Stimulated activated naive CD4-positive, alpha-beta T cell (primary cell): Measurements from ENCODE around the gene CPSF4L.

Experiments used
- DNase-seq, 6 experiments: peaks; one replicate each; lab custom pipeline; 2025; lab: John Stamatoyannopoulos, UW

CPSF4L gene

GRCh38 chr17:73232587-73233373 lies 28.9 kb downstream of the CPSF4L start:
- peak in 2 of 6 experiments; percentile 43 to 53 for DNase-seq

GRCh38 chr17:73231841-73232586 lies 29.7 kb downstream of the CPSF4L start:
- DNase-seq, result peak; percentile 91 to 96 (median 93)

DNA sequence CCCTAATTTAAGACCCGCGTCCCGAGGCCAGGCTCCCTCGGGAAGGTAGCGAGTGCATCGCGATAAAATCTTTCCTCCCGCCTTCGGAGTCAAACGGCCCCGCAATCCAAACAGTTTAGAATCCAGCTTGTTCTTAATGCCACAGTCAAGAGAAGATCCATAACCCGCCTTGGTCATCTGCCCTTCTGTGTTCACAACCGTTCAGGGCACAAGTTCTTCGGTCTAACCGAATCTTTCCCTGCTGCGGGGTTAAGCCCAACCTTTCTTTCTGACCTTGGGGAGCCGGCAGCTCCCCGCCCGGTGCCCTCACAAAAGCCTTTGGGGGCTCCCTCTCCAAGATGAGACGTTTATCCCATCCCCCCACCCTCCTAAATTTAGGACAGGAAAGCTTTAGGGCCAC lies 30.3 kb downstream of the CPSF4L start:
- peak in 1 of 6 experiments; percentile 28 for DNase-seq

- DNase-seq, result no peak
Measured at GRCh38 chr17:73230088-73230487, 31.6 kb downstream of the CPSF4L start.

DNA sequence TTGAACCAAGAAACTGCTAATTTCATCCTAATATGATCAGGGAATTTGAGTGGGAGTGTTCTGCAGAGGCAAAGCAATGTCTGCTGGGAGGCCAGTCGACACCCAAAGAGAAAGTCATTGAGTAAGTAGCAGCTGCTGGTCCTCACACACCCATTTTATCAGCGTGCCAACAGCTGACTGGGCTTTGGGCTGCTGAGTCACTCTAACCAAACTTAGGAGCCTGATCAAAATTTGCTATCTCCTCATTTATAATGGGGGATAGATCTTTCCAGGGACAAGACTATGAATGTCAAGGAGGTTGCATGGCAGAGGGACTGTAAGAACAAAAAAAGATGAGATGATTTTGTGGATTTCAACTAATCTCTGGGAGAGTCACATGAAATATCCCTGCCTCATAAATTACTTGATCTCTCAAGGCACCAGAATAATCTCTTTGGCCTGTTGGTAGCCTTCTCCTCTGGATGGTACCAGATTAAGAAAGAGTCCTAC lies 32.9 kb downstream of the CPSF4L start:
- DNase-seq, result no peak

DNA sequence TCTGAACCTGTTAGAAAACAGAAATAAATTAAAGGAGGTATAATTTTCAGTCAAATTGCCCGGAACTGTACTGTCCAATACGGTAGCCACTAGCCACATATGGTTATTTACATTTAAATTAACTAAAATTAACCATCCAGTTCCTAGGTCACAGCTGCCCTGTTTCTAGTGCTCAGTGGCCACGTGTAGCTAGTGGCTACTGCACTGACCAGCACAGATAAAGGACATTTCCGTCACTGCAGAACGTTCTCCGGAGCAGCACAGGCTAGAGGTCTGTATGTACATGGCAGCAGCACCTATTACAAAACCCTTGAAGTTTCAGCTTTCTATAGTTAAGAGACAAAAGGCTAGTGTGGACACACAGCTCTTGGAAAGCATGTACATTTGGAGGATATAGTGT lies 33.7 kb downstream of the CPSF4L start:
- no peak for DNase-seq

- no peak for DNase-seq
Measured at GRCh38 chr17:73227379-73227778, 34.3 kb downstream of the CPSF4L start.

DNA sequence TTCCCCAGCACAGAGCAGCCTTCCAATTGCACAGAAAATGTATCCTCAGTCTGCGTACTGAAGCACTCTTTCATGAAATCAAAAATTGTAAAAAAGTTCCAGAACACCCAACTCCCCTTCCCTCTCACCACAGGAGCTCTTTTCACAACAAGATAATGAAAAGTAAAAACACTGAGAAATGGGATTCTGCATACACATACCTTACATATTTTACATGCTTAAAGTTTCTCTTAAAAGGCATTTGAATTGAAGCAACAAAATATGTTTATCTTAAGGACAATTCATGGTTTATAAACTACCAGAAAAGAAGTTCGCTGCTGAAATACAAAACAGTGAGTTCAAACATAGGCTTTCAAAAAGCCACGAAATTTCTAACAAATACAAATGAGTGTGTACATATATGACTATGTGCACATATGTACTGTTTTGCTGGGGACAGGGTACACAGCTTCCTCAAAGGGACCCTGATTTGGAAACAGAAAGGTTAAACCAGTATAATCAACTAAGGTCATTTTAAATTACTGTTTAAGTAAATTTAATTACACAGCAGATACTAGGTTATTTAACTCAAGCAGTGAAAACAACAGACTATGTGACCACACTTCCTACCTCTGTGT lies 35.0 kb downstream of the CPSF4L start:
- no peak for DNase-seq

DNA sequence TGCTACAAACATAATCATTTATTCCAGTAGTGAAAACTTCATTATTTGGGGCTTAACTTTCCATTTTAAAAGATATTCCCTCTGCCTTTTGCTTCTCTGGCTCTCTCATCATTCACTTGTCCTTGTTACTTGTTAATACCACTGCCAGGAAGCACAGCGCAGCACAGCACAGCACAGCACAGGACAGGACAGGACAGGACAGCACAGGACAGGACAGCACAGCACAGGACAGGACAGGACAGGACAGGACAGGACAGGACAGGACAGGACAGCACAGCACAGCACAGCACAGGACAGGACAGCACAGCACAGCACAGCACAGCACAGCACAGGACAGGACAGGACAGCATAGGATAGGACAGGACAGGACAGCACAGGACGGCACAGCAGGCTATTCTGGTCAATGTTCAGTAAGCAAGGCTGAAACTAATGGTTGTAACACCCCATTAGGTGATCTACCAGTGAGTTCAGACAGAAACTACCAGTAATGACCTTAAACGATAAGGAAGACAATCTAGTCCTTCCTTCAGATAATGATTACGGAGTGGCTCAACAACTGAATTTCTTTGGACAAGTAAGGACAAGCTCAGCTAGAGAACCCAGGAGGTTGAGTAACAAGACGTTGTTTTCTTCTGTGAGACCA lies 36.9 kb downstream of the CPSF4L start:
- no peak for DNase-seq

- no peak for DNase-seq
Measured at GRCh38 chr17:73224237-73224636, 37.4 kb downstream of the CPSF4L start.

GRCh38 chr17:73223626-73224230 lies 38.0 kb downstream of the CPSF4L start:
- DNase-seq, result no peak

- DNase-seq, result no peak
Measured at GRCh38 chr17:73215447-73215846, 46.2 kb downstream of the CPSF4L start.

GRCh38 chr17:73214851-73215250 lies 46.8 kb downstream of the CPSF4L start:
- DNase-seq, result no peak

DNA sequence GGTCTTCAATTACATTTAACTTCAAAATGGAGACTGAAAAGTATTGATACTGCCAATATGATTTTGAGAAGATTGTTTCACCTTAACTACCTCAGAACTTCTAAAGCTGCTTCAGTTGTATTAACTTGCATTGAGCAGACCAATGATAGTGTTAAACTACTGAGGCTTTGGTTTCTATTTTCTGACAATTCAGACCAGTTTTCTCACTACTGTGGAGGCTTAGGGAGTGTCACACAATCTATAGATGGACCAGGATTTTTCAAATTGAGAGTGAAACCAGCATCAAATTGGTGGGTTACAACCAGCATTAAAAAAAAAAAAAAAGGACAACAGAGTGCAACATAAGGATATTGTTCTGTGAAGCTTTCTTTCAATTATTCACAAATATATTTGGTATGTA lies 47.7 kb downstream of the CPSF4L start:
- no peak for DNase-seq

GRCh38 chr17:73211745-73212144 lies 49.9 kb downstream of the CPSF4L start:
- DNase-seq, result peak; percentile 44 to 85 (median 70)

- DNase-seq, result peak in 2 of 6 experiments; percentile 12 to 20
Measured at GRCh38 chr17:73210002-73210678, 51.5 kb downstream of the CPSF4L start.

DNA sequence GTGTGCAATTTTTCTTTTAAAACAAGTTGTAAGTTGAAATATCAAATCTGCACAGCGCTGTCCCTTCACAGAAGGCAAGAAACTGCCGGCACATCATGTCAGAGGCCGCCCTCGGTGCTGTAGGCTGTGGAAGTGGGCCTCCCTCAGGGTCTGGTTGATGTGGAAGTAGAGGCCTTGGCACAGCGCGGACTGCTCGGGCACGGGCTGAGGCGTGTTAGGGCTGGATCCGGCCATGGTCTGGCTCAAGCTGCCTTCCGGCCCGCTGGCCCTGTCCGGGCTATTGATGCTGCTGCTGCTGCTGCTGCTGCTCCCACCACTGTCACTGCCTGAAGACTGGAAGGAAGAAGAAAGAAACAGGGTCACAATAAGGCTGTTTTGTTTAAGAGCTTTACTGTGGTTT lies 52.2 kb downstream of the CPSF4L start:
- no peak for DNase-seq

GRCh38 chr17:73208139-73208827 lies 53.4 kb downstream of the CPSF4L start:
- no peak for DNase-seq

DNA sequence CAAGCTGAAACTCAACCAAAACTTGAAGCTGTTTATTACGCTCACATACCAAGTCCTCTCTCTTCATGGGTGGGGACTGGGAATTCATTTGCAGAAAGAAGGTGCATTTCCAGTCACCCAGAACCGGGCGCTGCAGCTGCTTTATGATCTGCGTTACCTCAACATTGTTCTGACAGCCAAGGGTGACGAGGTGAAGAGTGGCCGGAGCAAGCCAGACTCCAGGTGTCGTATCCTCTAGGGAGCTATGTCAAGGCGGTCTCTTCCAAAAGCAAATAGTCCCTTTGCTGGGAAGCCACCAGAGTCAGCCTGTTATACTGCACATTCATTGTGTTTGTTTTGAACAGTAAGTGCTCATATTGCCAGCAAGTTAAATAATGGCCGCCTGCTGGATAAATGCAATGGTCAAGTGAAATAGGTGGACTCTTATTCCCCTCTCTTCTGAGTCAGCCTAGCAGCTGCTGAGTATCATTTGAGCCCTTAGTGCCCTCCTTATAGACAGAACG lies 56.2 kb downstream of the CPSF4L start:
- no peak for DNase-seq

DNA sequence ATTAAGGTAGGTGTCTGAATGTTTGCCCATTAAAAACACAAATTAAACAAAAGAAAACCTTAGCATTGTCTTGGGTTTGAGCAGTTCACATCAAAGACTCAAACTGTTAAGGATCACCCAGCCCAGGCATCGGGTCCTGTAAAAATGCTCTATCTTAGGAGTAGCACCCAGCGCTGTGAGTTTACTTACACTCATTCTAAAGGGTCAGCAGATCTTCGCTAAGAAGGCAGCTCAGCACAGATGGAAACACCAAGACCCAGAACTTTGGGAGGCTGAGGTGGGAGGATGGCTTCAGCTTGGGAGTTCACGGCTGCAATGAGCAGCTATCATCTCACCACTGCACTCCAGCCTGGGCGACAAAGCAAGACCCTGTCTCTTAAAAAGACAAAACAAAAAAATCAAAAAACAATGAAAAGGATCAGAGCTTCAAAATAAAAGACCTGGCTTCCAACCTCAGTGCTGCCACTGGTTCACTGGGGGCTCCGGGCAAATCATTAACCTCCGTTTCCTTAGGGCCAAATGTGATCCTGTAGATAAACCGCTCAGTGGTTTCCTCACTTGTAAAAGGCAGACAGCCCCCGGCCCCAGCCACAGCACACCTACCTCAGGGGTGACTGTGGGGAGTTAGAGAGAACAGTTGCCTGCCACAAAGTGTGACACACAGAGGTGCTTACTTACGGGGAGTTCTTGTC lies 57.7 kb downstream of the CPSF4L start:
- DNase-seq, result peak in 2 of 6 experiments; percentile 7 to 18
